B cell (primary cell): Measurements from ENCODE around the gene OR6C2.
"Not testable (repeated sequence)": the region's sequence is repeated elsewhere in the genome, so short reads cannot be mapped to it uniquely, and the experiment has no call there.

ENCODE experiments used
- CTCF ChIP-seq: fragments of 200-600 bp; IDR thresholded peaks from one replicate; pipeline ENCODE4 v1.8.0; 2022; ENCODE audit warnings: antibody characterized with exemption, mild to moderate bottlenecking
- EZH2 ChIP-seq: IDR thresholded peaks from 2 replicates; pipeline ENCODE4 v1.6.1; 2012; ENCODE audit warnings: borderline replicate concordance, low read depth, mild to moderate bottlenecking, moderate library complexity, low read length; ENCODE audit not compliant: insufficient read depth, poor library complexity, severe bottlenecking

GRCh38 chr12:55414396-55414823 lies 29.5 kb upstream of the OR6C2 start:
- TF ChIP-seq EZH2, CTCF: not testable (repeated sequence)
